ENCODE measurements around the gene FALEC. TPM values are rescaled to one million over a fixed set of nuclear protein-coding genes. Genes with fewer than 3 reads are reported as not detected.

The FALEC gene
- total RNA-seq (2021; fragmentation: NEBNext Ultra II Directional; extraction: Animal tissue kit (Norgen Biotek cat#: 25700)) (1.1 TPM in 1 of 2 replicates, not detected in the other), polyA plus RNA-seq (2011; rRNA removed) (not detected in 2 replicates), polyA minus RNA-seq (2011; rRNA and poly(A)+ RNA removed) (0.57 TPM in 1 of 2 replicates, not detected in the other)
- 0.19 TPM for polyA plus RNA-seq (2011; cell fraction: cytosol; rRNA removed)
- polyA plus RNA-seq (2011; cell fraction: nucleus; rRNA removed): not detected
- 0.36 to 1.0 TPM (median 0.75 TPM) in 4 replicates for polyA plus RNA-seq (2012, experiment 1 of 2)
- not detected for polyA plus RNA-seq (2012, experiment 2 of 2)
- 0.45 TPM for polyA plus RNA-seq (2013, experiment 1 of 2)
- 0.11 TPM for polyA plus RNA-seq (2013, experiment 2 of 2)
- not detected for polyA minus RNA-seq (2011; cell fraction: cytosol; rRNA and poly(A)+ RNA removed)
- polyA minus RNA-seq (2011; cell fraction: nucleus; rRNA and poly(A)+ RNA removed): not detected
- long read RNA-seq, experiment 1: 0 reads
- long read RNA-seq, experiment 2: 0 reads

- H3K4ac ChIP-seq (replicated peaks; ENCODE audit: insufficient read length, low read depth, low read length): no peak within 1 kb of the TSS
- WGBS, 2 experiments (ENCODE audit: extremely low coverage in 1 of 2, insufficient coverage in 1 of 2, insufficient read length in 1 of 2, insufficient replicate concordance in 2 of 2, low coverage in 1 of 2, low lambda C conversion rate in 2 of 2, missing lambda C conversion rate in 1 of 2): 2% methylated on average over 51 of the region's 54 CpGs; no CpG with 5 or more reads in 1 of the 2 experiments
- CTCF ChIA-PET (ENCODE audit: partially characterized antibody): interaction anchor here (0.6 to 22.4 kb wide), 10 partner anchors 12 to 267 kb away, joined by 3 to 253 read pairs (median 4); no protein-coding TSS in a partner anchor
- no peaks in the 10 kb centered on the region for H3K79me2 ChIP-seq (ENCODE audit: control insufficient read depth in 1 of 2, insufficient read depth in 2 of 2, low read length in 2 of 2)
- H3K23ac ChIP-seq (ENCODE audit: insufficient read length): no peak within 1 kb of the TSS
- H2BK120ac ChIP-seq (replicated peaks; ENCODE audit: low read depth, low read length): no peak within 1 kb of the TSS
- POLR2A ChIA-PET (ENCODE audit: partially characterized antibody): interaction anchor here (0.6 to 2.4 kb wide), 15 partner anchors 9 to 259 kb away, joined by 3 to 10 read pairs (median 5); partner anchors contain the start of genes ADAMTSL4, APH1A, MCL1 and RPRD2
- peak within 1 kb of the TSS; percentile 79 for H3K56ac ChIP-seq (replicated peaks; ENCODE audit: insufficient read length, low read depth, low read length)
- peak within 1 kb of the TSS; percentile 100; the same call in 1 of the 2 replicates for H2BK15ac ChIP-seq (ENCODE audit: low read length)
- H3K27ac ChIP-seq (ENCODE audit: low read depth, low read length): no peak within 1 kb of the TSS
- no peaks in the 10 kb centered on the region for H3K36me3 ChIP-seq (ENCODE audit: control insufficient read depth in 2 of 4, insufficient read depth in 4 of 4, low read length in 3 of 4)
- H2BK5ac ChIP-seq (ENCODE audit: low read depth, low read length): no peak within 1 kb of the TSS; the same call in 1 of the 2 replicates
- H3K27me3 ChIP-seq (replicated peaks in 1 of 4; ENCODE audit: control insufficient read depth in 3 of 4, extremely low read depth in 1 of 4, insufficient read depth in 3 of 4, low read length in 3 of 4): no peaks in the 10 kb centered on the region; a peak in 1 of 7 replicates
- DNase-seq (ENCODE audit: low read depth in 1 of 2, low spot score in 2 of 2) (peak; percentile 87 to 98), FAIRE-seq (no peak)
- no peaks in the 10 kb centered on the region for H4K20me1 ChIP-seq (replicated peaks in 1 of 2; ENCODE audit: control insufficient read depth in 1 of 2, insufficient read depth in 2 of 2, low read length in 2 of 2)
- H4K91ac ChIP-seq (replicated peaks; ENCODE audit: insufficient read length, low read length): peak within 1 kb of the TSS; percentile 96
- H3K79me1 ChIP-seq (ENCODE audit: low read depth, low read length): no peaks in the 10 kb centered on the region
- no peaks in the 10 kb centered on the region for H3K9me3 ChIP-seq (ENCODE audit: insufficient read depth in 2 of 2, low read depth in 1 of 2, low read length in 1 of 2)
- peak within 1 kb of the TSS; percentile 84 for H2BK12ac ChIP-seq (ENCODE audit: low read depth, low read length)
- H3K9ac ChIP-seq (replicated peaks in 1 of 4; ENCODE audit: extremely low read depth in 1 of 4, low read depth in 3 of 4, low read length in 3 of 4): peak within 1 kb of the TSS in 3 of 4 experiments; percentile 48 to 73 (median 55); a peak in 6 of 7 replicates
- peaks cover 5% of the 10 kb centered on the region for H3K23me2 ChIP-seq (ENCODE audit: low read depth, low read length)
- peaks cover 0 to 4% (median 3%) of the 10 kb centered on the region in 4 experiments; a peak in 5 of 7 replicates for H3K4me1 ChIP-seq (replicated peaks in 1 of 4; ENCODE audit: control insufficient read depth in 3 of 4, insufficient read depth in 4 of 4, low read length in 3 of 4)
- no peak within 1 kb of the TSS for H2BK20ac ChIP-seq (ENCODE audit: low read length)
- H4K8ac ChIP-seq (ENCODE audit: extremely low read depth, insufficient read depth, low read length): peak within 1 kb of the TSS; percentile 96
- peak within 1 kb of the TSS; percentile 88 to 91 for H3K4me2 ChIP-seq (ENCODE audit: insufficient read depth in 1 of 2, low read depth in 2 of 2, low read length in 2 of 2)
- H4K5ac ChIP-seq (ENCODE audit: insufficient read length, low read depth, low read length): peak within 1 kb of the TSS; percentile 50
- peak within 1 kb of the TSS; percentile 72 to 91 (median 82) for H3K4me3 ChIP-seq (ENCODE audit: extremely low read depth in 1 of 4, insufficient read depth in 2 of 4, low read depth in 3 of 4, low read length in 4 of 4)
- H2AK5ac ChIP-seq (ENCODE audit: low read depth, low read length): no peak within 1 kb of the TSS
- H3K14ac ChIP-seq (ENCODE audit: insufficient read length): no peak within 1 kb of the TSS
- peak within 1 kb of the TSS; percentile 90; the same call in 1 of the 2 replicates for H3K18ac ChIP-seq (ENCODE audit: extremely low read depth, low read length)
- peak within 1 kb of the TSS; percentile 86 for H2AFZ ChIP-seq (ENCODE audit: low read length)
- TF ChIP-seq SP1 (IDR thresholded peaks at IDR 0.05; ENCODE audit: low read depth, low read length): peak; percentile 75; the same call in 1 of the 2 replicates
- peak; percentile 72 for TF ChIP-seq KDM4A (IDR thresholded peaks at IDR 0.05; ENCODE audit: low read depth, low read length, severe bottlenecking)
- peak; percentile 70; the same call in 1 of the 2 replicates for TF ChIP-seq SP4 (IDR thresholded peaks at IDR 0.05; ENCODE audit: low read length)
- no peak for TF ChIP-seq CTBP2 (IDR thresholded peaks at IDR 0.05; ENCODE audit: borderline replicate concordance, insufficient read depth, insufficient read length, low read length)
- TF ChIP-seq CTCF (IDR thresholded peaks at IDR 0.05; ENCODE audit: control extremely low read depth in 1 of 3, insufficient read depth in 1 of 3, low read depth in 1 of 3, low read length in 3 of 3): no peak
- peak; percentile 68 for TF ChIP-seq ASH2L (IDR thresholded peaks at IDR 0.05; ENCODE audit: low read length)
- peak; percentile 92 for TF ChIP-seq NRF1 (IDR thresholded peaks at IDR 0.05; ENCODE audit: low read depth, low read length)
Measured at GRCh38 chr1:150515328-150516049, at the start of gene FALEC. TSS of gene FALEC (plus strand) at chr1:150515752.
